IMR-90 (cell line): ENCODE data around the gene NTNG2. TPM values are rescaled to one million over a fixed set of nuclear protein-coding genes. Genes with fewer than 3 reads are reported as not detected.

Experiments
- ATAC-seq: fragments of 200-7000 bp; cut with Tn5 transposase; 2 replicates; pipeline ENCODE4 v1.9.1; 2020; ENCODE audit warnings: low read depth, mild to moderate bottlenecking, moderate library complexity
- BruUV-seq: library from RNA; stranded (reverse); fragments of 400-500 nt; replicated peaks from 2 replicates; lab custom pipeline; 2021; lab: Mats Ljungman, UMichigan
- CTCF ChIA-PET: fragments of 300-600 bp; formaldehyde crosslinking; extraction: SDS; loops from one replicate; lab custom pipeline; 2021; ENCODE audit warnings: antibody characterized with exemption; lab: Yijun Ruan, JAX
- POLR2A ChIA-PET: fragments of 300-600 bp; sonication (Branson Sonifier 250); formaldehyde crosslinking; loops from one replicate; lab custom pipeline; 2022; ENCODE audit warnings: antibody characterized with exemption; ENCODE audit not compliant: unreplicated experiment; lab: Charles Lee
- DNase-seq: peaks from one replicate; pipeline ENCODE4 v3.0.0; 2013
- H2AFZ ChIP-seq: replicated peaks from 2 replicates; pipeline ENCODE3; 2013; ENCODE audit warnings: low read length, mild to moderate bottlenecking; ENCODE audit not compliant: poor library complexity
- H2AK5ac ChIP-seq: 2 replicates; pipeline ENCODE4 v1.6.1; 2013; ENCODE audit warnings: low read depth, low read length, inconsistent platforms
- H2AK9ac ChIP-seq: replicated peaks from 2 replicates; pipeline ENCODE3; 2013; ENCODE audit warnings: mild to moderate bottlenecking, low read depth, low read length, moderate library complexity; ENCODE audit not compliant: poor library complexity
- H2BK120ac ChIP-seq: 2 replicates; pipeline ENCODE4 v1.6.1; 2013; ENCODE audit warnings: low read depth, low read length, inconsistent platforms
- H2BK15ac ChIP-seq: 3 replicates; pipeline ENCODE4 v1.6.1; 2013; ENCODE audit warnings: low read depth, low read length, inconsistent platforms
- H2BK20ac ChIP-seq: 2 replicates; pipeline ENCODE4 v1.6.1; 2013; ENCODE audit warnings: low read depth, mild to moderate bottlenecking, inconsistent platforms, low read length, moderate library complexity
- H2BK5ac ChIP-seq: 2 replicates; pipeline ENCODE4 v1.6.1; 2013; ENCODE audit warnings: mild to moderate bottlenecking, low read depth, low read length, inconsistent platforms; ENCODE audit not compliant: poor library complexity, severe bottlenecking
- H3K14ac ChIP-seq: replicated peaks from 2 replicates; pipeline ENCODE4 v1.6.1; 2013; ENCODE audit warnings: low read depth, low read length, inconsistent platforms
- H3K18ac ChIP-seq: 2 replicates; pipeline ENCODE4 v1.6.1; 2013; ENCODE audit warnings: low read depth, low read length, control low read depth
- H3K23ac ChIP-seq: 2 replicates; pipeline ENCODE4 v1.6.1; 2013; ENCODE audit warnings: low read depth, low read length, inconsistent platforms
- H3K27ac ChIP-seq: 2 replicates; pipeline ENCODE4 v1.5.1; 2013; ENCODE audit warnings: mild to moderate bottlenecking, control low read depth, low read length; ENCODE audit not compliant: insufficient read depth
- H3K27me3 ChIP-seq: 2 replicates; pipeline ENCODE4 v1.6.1; 2013; ENCODE audit warnings: low read length; ENCODE audit not compliant: control insufficient read depth, insufficient read depth
- H3K36me3 ChIP-seq: 2 replicates; pipeline ENCODE4 v1.6.1; 2013; ENCODE audit warnings: low read length, mixed read lengths; ENCODE audit not compliant: control insufficient read depth, insufficient read depth
- H3K4ac ChIP-seq: 2 replicates; pipeline ENCODE4 v1.6.1; 2013; ENCODE audit warnings: low read depth, low read length, inconsistent platforms
- H3K4me1 ChIP-seq: 2 replicates; pipeline ENCODE4 v1.6.1; 2013; ENCODE audit warnings: low read length, mixed read lengths; ENCODE audit not compliant: control insufficient read depth, insufficient read depth
- H3K4me2 ChIP-seq: 2 replicates; pipeline ENCODE4 v1.6.1; 2013; ENCODE audit warnings: low read depth, mild to moderate bottlenecking, control low read depth, low read length, moderate library complexity
- H3K4me3 ChIP-seq: 2 replicates; pipeline ENCODE4 v1.5.1; 2013; ENCODE audit warnings: low read depth, mild to moderate bottlenecking, control low read depth, low read length, moderate library complexity; ENCODE audit not compliant: insufficient read depth
- H3K56ac ChIP-seq: 2 replicates; pipeline ENCODE4 v1.6.1; 2013; ENCODE audit warnings: low read length, inconsistent platforms; ENCODE audit not compliant: insufficient read depth; ENCODE audit errors: extremely low read depth
- H3K79me1 ChIP-seq, 2 experiments: 2 replicates each; pipeline ENCODE4 v1.6.1; 2013; ENCODE audit warnings: low read length in 2 of 2, inconsistent platforms in 1 of 2, low read depth in 1 of 2
- H3K9ac ChIP-seq: 2 replicates; pipeline ENCODE4 v1.6.1; 2013; ENCODE audit warnings: low read depth, low read length, control low read depth
- H3K9me1 ChIP-seq: 2 replicates; pipeline ENCODE4 v1.6.1; 2013; ENCODE audit warnings: low read length, inconsistent platforms; ENCODE audit not compliant: insufficient read depth
- H3K9me3 ChIP-seq: 2 replicates; pipeline ENCODE4 v1.6.1; 2013; ENCODE audit warnings: low read length; ENCODE audit not compliant: control insufficient read depth, insufficient read depth
- H4K20me1 ChIP-seq: 2 replicates; pipeline ENCODE4 v1.6.1; 2013; ENCODE audit warnings: low read length, inconsistent platforms; ENCODE audit not compliant: insufficient read depth
- H4K5ac ChIP-seq: 2 replicates; pipeline ENCODE4 v1.6.1; 2013; ENCODE audit warnings: mild to moderate bottlenecking, low read depth, low read length, control low read depth
- H4K8ac ChIP-seq, 2 experiments: 2 replicates each; pipeline ENCODE4 v1.6.1; 2013; ENCODE audit warnings: low read depth in 2 of 2, low read length in 2 of 2, control low read depth in 1 of 2, inconsistent platforms in 1 of 2
- H4K91ac ChIP-seq: 2 replicates; pipeline ENCODE4 v1.6.1; 2013; ENCODE audit warnings: low read depth, low read length, inconsistent platforms; ENCODE audit not compliant: insufficient read depth
- CEBPB ChIP-seq: IDR thresholded peaks from 2 replicates; pipeline ENCODE4 v1.6.1; 2012; ENCODE audit warnings: low read depth, low read length, improper control_type of control experiment
- CHD1 ChIP-seq: IDR thresholded peaks from 2 replicates; pipeline ENCODE4 v1.6.1; 2012; ENCODE audit warnings: low read depth, low read length, improper control_type of control experiment
- CTCF ChIP-seq: conservative IDR thresholded peaks from 2 replicates; pipeline ENCODE4 v1.5.1; 2012; ENCODE audit warnings: mild to moderate bottlenecking, low read depth, low read length, improper control_type of control experiment
- ELK1 ChIP-seq: fragments of 150-350 bp; IDR thresholded peaks from 2 replicates; pipeline ENCODE4 v1.6.1; 2016; ENCODE audit warnings: low read depth, mild to moderate bottlenecking, low read length, moderate library complexity, borderline replicate concordance
- FOS ChIP-seq: fragments of 150-350 bp; IDR thresholded peaks from 2 replicates; pipeline ENCODE4 v1.6.1; 2016; ENCODE audit warnings: low read depth, low read length
- MAFK ChIP-seq: IDR thresholded peaks from 2 replicates; pipeline ENCODE4 v1.6.1; 2012; ENCODE audit warnings: low read depth, low read length, improper control_type of control experiment
- MAZ ChIP-seq: IDR thresholded peaks from 2 replicates; pipeline ENCODE4 v1.6.1; 2012; ENCODE audit warnings: low read depth, mild to moderate bottlenecking, low read length, improper control_type of control experiment, moderate library complexity, borderline replicate concordance
- POLR2A ChIP-seq: IDR thresholded peaks from 2 replicates; pipeline ENCODE4 v1.6.1; 2012; ENCODE audit warnings: mild to moderate bottlenecking, low read depth, low read length
- RCOR1 ChIP-seq: IDR thresholded peaks from 2 replicates; pipeline ENCODE4 v1.6.1; 2012; ENCODE audit warnings: mild to moderate bottlenecking, low read length, improper control_type of control experiment; ENCODE audit not compliant: insufficient replicate concordance
- RFX5 ChIP-seq: IDR thresholded peaks from 2 replicates; pipeline ENCODE4 v1.8.0; 2012; ENCODE audit warnings: low read depth, mild to moderate bottlenecking, low read length, moderate library complexity
- USF2 ChIP-seq: fragments of 150-350 bp; IDR thresholded peaks from 2 replicates; pipeline ENCODE4 v1.6.1; 2017; ENCODE audit warnings: mild to moderate bottlenecking, antibody characterized with exemption, low read length, low read depth
- WGBS, 2 experiments: methylation state at CpG; one replicate each; pipeline versions ENCODE4 v1.1.5 to v1.1.7; 2013; ENCODE audit warnings: missing lambda C conversion rate in 2 of 2; ENCODE audit not compliant: insufficient read length in 1 of 2; ENCODE audit errors: extremely low coverage in 2 of 2; 5-methylcytosine and 5-hydroxymethylcytosine counted together
- dilution Hi-C: fragments of 300-500 bp; cut with HindIII; formaldehyde crosslinking; loops from one replicate; pipeline ENCODE4 v1.14.3; 2018; ENCODE audit warnings: low sequenced_read_pairs; ENCODE audit not compliant: unreplicated experiment
- in situ Hi-C: fragments of 300-500 bp; cut with MboI; formaldehyde crosslinking; loops from 3 replicates; pipeline ENCODE4 v1.14.3; 2019; ENCODE audit warnings: low sequenced_read_pairs, inconsistent platforms, mixed read lengths
- intact Hi-C: fragments of 100-400 bp; cut with micrococcal nuclease; formaldehyde crosslinking; loops from 2 replicates; pipeline ENCODE4 v1.10.0; 2022
- polyA plus RNA-seq, 3 experiments: library from polyadenylated mRNA; depleted of rRNA; stranded (reverse); fragments of >200 nt; gene quantifications; 2 replicates each; pipeline ENCODE4 v1.2.3, GENCODE V29; 2012; ENCODE audit warnings: low replicate concordance in 1 of 3
- total RNA-seq: library from RNA; depleted of rRNA; stranded (reverse); fragments of >200 nt; gene quantifications from 2 replicates; pipeline ENCODE4 v1.2.3, GENCODE V29; 2012

NTNG2 gene
- total and polyA plus RNA-seq, 2 of the 4 experiments (the other 2 are of a cell fraction), result 0.54 to 0.84 TPM

GRCh38 chr9:132239999-132240840 is 78.4 kb downstream of the NTNG2 start (continued):
- TF ChIP-seq CHD1 (no peak), MAFK (no peak)

- Histone ChIP-seq H3K23ac (no peak overlapping the region), H2BK20ac (no peak overlapping the region), H3K9me3 (no peaks in the 10 kb centered on the region), H2AFZ (peak overlapping the region; percentile 95), H3K79me1 (no peaks in the 10 kb centered on the region), H2BK15ac (no peak overlapping the region), H3K27ac (no peak overlapping the region), H4K8ac (no peak overlapping the region), H3K4me3 (peak overlapping the region; percentile 49), H3K9me1 (no peaks in the 10 kb centered on the region), H4K91ac (no peak overlapping the region), H3K9ac (no peak overlapping the region), H3K36me3 (no peaks in the 10 kb centered on the region), H4K5ac (no peak overlapping the region), H2AK5ac (no peak overlapping the region), H3K4me2 (peak overlapping the region; percentile 93), H3K14ac (no peak overlapping the region), H3K18ac (no peak overlapping the region), H2AK9ac (peak overlapping the region; percentile 47), H3K4me1 (peaks cover 5% of the 10 kb centered on the region), H2BK120ac (no peak overlapping the region), H3K4ac (no peak overlapping the region), H2BK5ac (no peak overlapping the region), H3K27me3 (peaks cover 58% of the 10 kb centered on the region), H4K20me1 (peaks cover 10% of the 10 kb centered on the region), H3K56ac (no peak overlapping the region)
- CTCF ChIA-PET, result interaction anchor here (0.7 to 0.8 kb wide), 3 partner anchors 19 to 483 kb away, joined by 3 read pairs; no protein-coding TSS in a partner anchor
- BruUV-seq, result no TSS peak
- POLR2A ChIA-PET, result no interaction called here
- in situ Hi-C loops, result no loop called here
- WGBS, 2 experiments, result 5% methylated on average over 36 of the region's 63 CpGs; no CpG with 5 or more reads in 1 of the 2 experiments
- DNase-seq (peak; percentile 85), ATAC-seq (peak; percentile 94)
- dilution Hi-C loops, result no loop called here
- intact Hi-C loops, result no loop called here
- TF ChIP-seq USF2 (no peak), RFX5 (no peak), FOS (no peak), RCOR1 (no peak), POLR2A (no peak), MAZ (no peak), ELK1 (no peak), CTCF (no peak), CEBPB (no peak)
Measured at GRCh38 chr9:132240841-132241482, 79.1 kb downstream of the NTNG2 start.
